Endothelial cell of umbilical vein (primary cell): Measurements from ENCODE around the gene RASAL3. TPM values are rescaled to one million over a fixed set of nuclear protein-coding genes. Genes with fewer than 3 reads are reported as not detected.

Source experiments
- BruUV-seq: library from RNA; stranded (reverse); fragments of 400-500 nt; replicated peaks from 2 replicates; lab custom pipeline; 2021; lab: Mats Ljungman, UMichigan
- CTCF ChIA-PET: fragments of 300-600, 350-600 bp; sonication (Branson Sonifier 250); formaldehyde crosslinking; loops from one replicate; lab custom pipeline; 2021; ENCODE audit warnings: antibody characterized with exemption, inconsistent platforms; lab: Charles Lee
- POLR2A ChIA-PET: fragments of 300-600, 350-600 bp; sonication (Branson Sonifier 250); formaldehyde crosslinking; loops from one replicate; lab custom pipeline; 2021; ENCODE audit warnings: antibody characterized with exemption, inconsistent platforms; lab: Charles Lee
- DNase-seq: peaks from one replicate; pipeline ENCODE4 v3.0.0-alpha.2; 2011; ENCODE audit warnings: low read depth, low spot score
- FAIRE-seq: peaks from 2 replicates; lab custom pipeline; 2011; peaks lifted over from hg19 to GRCh38; lab: Jason Lieb, UNC
- H2AFZ ChIP-seq: 2 replicates; pipeline ENCODE4 v1.6.0; 2012; ENCODE audit warnings: low read depth, low read length, control low read depth, inconsistent platforms
- H3K27ac ChIP-seq: 2 replicates; pipeline ENCODE4 v1.5.1; 2011; ENCODE audit warnings: low read depth, mild to moderate bottlenecking, control low read depth, low read length, moderate library complexity; ENCODE audit not compliant: insufficient read depth
- H3K27me3 ChIP-seq, 2 experiments: 2 replicates each; pipeline versions ENCODE4 v1.6.0 to v1.6.1; 2011; ENCODE audit warnings: low read length in 2 of 2, mixed read lengths in 1 of 2; ENCODE audit not compliant: control insufficient read depth in 2 of 2, insufficient read depth in 2 of 2
- H3K36me3 ChIP-seq, 2 experiments: 2 replicates in 1 of 2; 3 replicates in 1 of 2; pipeline ENCODE4 v1.5.1; 2011; ENCODE audit warnings: low read length in 2 of 2, mild to moderate bottlenecking in 1 of 2, moderate library complexity in 1 of 2; ENCODE audit not compliant: control insufficient read depth in 2 of 2, insufficient read depth in 2 of 2; ENCODE audit errors: extremely low read depth in 1 of 2
- H3K4me1 ChIP-seq: 3 replicates; pipeline ENCODE4 v1.5.1; 2011; ENCODE audit warnings: mild to moderate bottlenecking, low read length; ENCODE audit not compliant: control insufficient read depth, insufficient read depth; ENCODE audit errors: extremely low read depth
- H3K4me2 ChIP-seq: 2 replicates; pipeline ENCODE4 v1.6.1; 2011; ENCODE audit warnings: low read length, control low read depth, mixed read lengths; ENCODE audit not compliant: insufficient read depth
- H3K4me3 ChIP-seq, 3 experiments: fragments of 200-600 bp in 1 of 3; sonication (generic), shearing (Covaris generic) in 1 of 3; replicated peaks in 1 of 3; 2 replicates each; pipeline ENCODE4 v1.5.1; 2011 to 2016; ENCODE audit warnings: control low read depth in 3 of 3, low read length in 3 of 3, mild to moderate bottlenecking in 2 of 3, inconsistent platforms in 1 of 3, low read depth in 1 of 3, moderate library complexity in 1 of 3; ENCODE audit not compliant: insufficient read depth in 1 of 3
- H3K79me2 ChIP-seq: 2 replicates; pipeline ENCODE4 v1.6.0; 2012; ENCODE audit warnings: low read length, inconsistent platforms; ENCODE audit not compliant: control insufficient read depth, insufficient read depth
- H3K9ac ChIP-seq: replicated peaks from 2 replicates; pipeline ENCODE3; 2011; ENCODE audit warnings: low read length, control low read depth; ENCODE audit not compliant: insufficient read depth; ENCODE audit errors: extremely low read depth
- H3K9me1 ChIP-seq: replicated peaks from 3 replicates; pipeline ENCODE4 v1.6.0; 2011; ENCODE audit warnings: mild to moderate bottlenecking, low read length; ENCODE audit not compliant: control insufficient read depth, insufficient read depth; ENCODE audit errors: extremely low read depth
- H3K9me3 ChIP-seq: replicated peaks from 2 replicates; pipeline ENCODE4 v1.5.1; 2012; ENCODE audit warnings: low read length, inconsistent platforms; ENCODE audit not compliant: control insufficient read depth, insufficient read depth
- H4K20me1 ChIP-seq: replicated peaks from 2 replicates; pipeline ENCODE3; 2011; ENCODE audit warnings: mild to moderate bottlenecking, low read length; ENCODE audit not compliant: control insufficient read depth, insufficient read depth; ENCODE audit errors: extremely low read depth
- CTCF ChIP-seq, 2 donors: IDR thresholded peaks; 1 replicate in 1 of 2; 2 replicates in 1 of 2; pipeline ENCODE4 v1.5.1; 2011; ENCODE audit warnings: low read length in 2 of 2, mild to moderate bottlenecking in 2 of 2, moderate library complexity in 2 of 2, control low read depth in 1 of 2, inconsistent platforms in 1 of 2, low read depth in 1 of 2; ENCODE audit not compliant: insufficient read depth in 1 of 2; ENCODE audit errors: extremely low read depth in 1 of 2
- EZH2 ChIP-seq: IDR thresholded peaks from 2 replicates; pipeline ENCODE4 v1.6.1; 2012; ENCODE audit warnings: borderline replicate concordance, low read depth, mild to moderate bottlenecking, moderate library complexity, low read length, inconsistent platforms; ENCODE audit not compliant: severe bottlenecking
- FOS ChIP-seq: IDR thresholded peaks from 2 replicates; pipeline ENCODE4 v1.6.1; 2011; ENCODE audit warnings: mild to moderate bottlenecking, low read length, moderate library complexity, borderline replicate concordance; ENCODE audit not compliant: insufficient read depth
- GATA2 ChIP-seq: IDR thresholded peaks from 2 replicates; pipeline ENCODE4 v1.7.0; 2011; ENCODE audit warnings: low read depth, mild to moderate bottlenecking, moderate library complexity, mixed read lengths, low read length; ENCODE audit not compliant: insufficient read length, insufficient read depth
- MAX ChIP-seq: IDR thresholded peaks from 2 replicates; pipeline ENCODE4 v1.6.1; 2011; ENCODE audit not compliant: insufficient read depth, insufficient read length
- POLR2A ChIP-seq: IDR thresholded peaks from 2 replicates; pipeline ENCODE4 v1.6.1; 2012; ENCODE audit warnings: low read depth, mild to moderate bottlenecking, control low read depth, low read length
- POLR2AphosphoS5 ChIP-seq: IDR thresholded peaks from 2 replicates; pipeline ENCODE4 v1.6.1; 2012; ENCODE audit warnings: low read depth, mild to moderate bottlenecking, control low read depth, low read length, moderate library complexity; ENCODE audit not compliant: insufficient read depth
- dilution Hi-C: fragments of 300-500 bp; cut with MboI; formaldehyde crosslinking; loops from one replicate; pipeline ENCODE4 v1.15.0; 2019; ENCODE audit warnings: low sequenced_read_pairs; ENCODE audit not compliant: extremely low pct_ligation_motif_present
- intact Hi-C: fragments of 100-400 bp; cut with micrococcal nuclease; formaldehyde crosslinking; loops from one replicate; pipeline ENCODE4 v1.10.0; 2022
- polyA plus RNA-seq, 4 experiments: library from polyadenylated mRNA; depleted of rRNA in 3 of 4; stranded (reverse) in 3 of 4; unstranded in 1 of 4; fragments of >200 nt; gene quantifications; 2 replicates each; pipeline versions ENCODE4 v1.2.1 to v1.2.3, GENCODE V29; 2011 to 2012; ENCODE audit warnings: missing spikeins in 1 of 4
- total RNA-seq: library from RNA; stranded (reverse); gene quantifications from 2 replicates; pipeline ENCODE4 v1.2.3, GENCODE V29; 2021

Gene RASAL3
- total and polyA plus RNA-seq, 2 donors (not counting 3 experiments of a cell fraction or from before 2014, with no cell fraction given): 4.1 to 5.7 TPM

GRCh38 chr19:15436826-15437110, 27.6 kb downstream of the RASAL3 start:
- intact Hi-C loops (no loop called here), dilution Hi-C loops (no loop called here)
- CTCF ChIA-PET: interaction anchor here (0.5 to 2.5 kb wide), 5 partner anchors 18 to 345 kb away, joined by 3 to 19 read pairs (median 6); partner anchors contain the start of gene AKAP8L
- H3K79me2 ChIP-seq: peaks cover 5% of the 10 kb centered on the region
- FAIRE-seq (no peak), DNase-seq (no peak)
- no peak overlapping the region for H3K27ac ChIP-seq
- no peak overlapping the region for H3K4me3 ChIP-seq
- H3K9ac ChIP-seq: no peak overlapping the region
- no peaks in the 10 kb centered on the region for H3K27me3 ChIP-seq
- POLR2A ChIA-PET: no interaction called here
- H3K9me3 ChIP-seq: no peaks in the 10 kb centered on the region
- no peak overlapping the region for H2AFZ ChIP-seq
- no peaks in the 10 kb centered on the region for H3K9me1 ChIP-seq
- TF ChIP-seq CTCF (IDR thresholded peaks at IDR 0.05; ENCODE audit: extremely low read depth in 1 of 2, insufficient read depth in 1 of 2, low read depth in 1 of 2, low read length in 2 of 2) (no peak), MAX (no peak), POLR2AphosphoS5 (no peak)
- no peak overlapping the region for H3K4me2 ChIP-seq
- no peaks in the 10 kb centered on the region for H4K20me1 ChIP-seq
- H3K36me3 ChIP-seq: no peaks in the 10 kb centered on the region
- no TSS peak for BruUV-seq
- H3K4me1 ChIP-seq: peaks cover 3% of the 10 kb centered on the region

GRCh38 chr19:15436012-15436825, 28.1 kb downstream of the RASAL3 start:
- H4K20me1 ChIP-seq: no peaks in the 10 kb centered on the region
- POLR2A ChIA-PET: no interaction called here
- TF ChIP-seq GATA2: no peak
- TF ChIP-seq FOS: no peak
- TF ChIP-seq POLR2A: no peak
- TF ChIP-seq EZH2: no peak
- TF ChIP-seq CTCF (IDR thresholded peaks at IDR 0.05; ENCODE audit: extremely low read depth in 1 of 2, insufficient read depth in 1 of 2, low read depth in 1 of 2, low read length in 2 of 2): no peak
- TF ChIP-seq MAX: no peak
- intact Hi-C loops: no loop called here
- no peak for DNase-seq
- H3K27me3 ChIP-seq: no peaks in the 10 kb centered on the region
- H3K79me2 ChIP-seq: peaks cover 11% of the 10 kb centered on the region
- no peak overlapping the region for H3K9ac ChIP-seq
- H3K4me1 ChIP-seq: peaks cover 9% of the 10 kb centered on the region
- no peaks in the 10 kb centered on the region for H3K9me3 ChIP-seq
- no peak for FAIRE-seq
- no TSS peak for BruUV-seq
- dilution Hi-C loops: no loop called here
- no peak overlapping the region for H3K4me2 ChIP-seq
- H2AFZ ChIP-seq: no peak overlapping the region
- CTCF ChIA-PET: interaction anchor here (0.5 to 2.5 kb wide), 3 partner anchors 18 to 345 kb away, joined by 3 to 19 read pairs (median 6); partner anchors contain the start of gene AKAP8L
- no peak overlapping the region for H3K4me3 ChIP-seq
- no peaks in the 10 kb centered on the region for H3K36me3 ChIP-seq
- no peak overlapping the region for H3K27ac ChIP-seq
- H3K9me1 ChIP-seq: no peaks in the 10 kb centered on the region
